NCI-H2081 (cell line): ENCODE results near the gene SLCO2B1.

ENCODE experiments used
- DNase-seq, 2 experiments: peaks; one replicate each; lab custom pipeline; 2025; lab: John Stamatoyannopoulos, UW

The SLCO2B1 gene

DNA sequence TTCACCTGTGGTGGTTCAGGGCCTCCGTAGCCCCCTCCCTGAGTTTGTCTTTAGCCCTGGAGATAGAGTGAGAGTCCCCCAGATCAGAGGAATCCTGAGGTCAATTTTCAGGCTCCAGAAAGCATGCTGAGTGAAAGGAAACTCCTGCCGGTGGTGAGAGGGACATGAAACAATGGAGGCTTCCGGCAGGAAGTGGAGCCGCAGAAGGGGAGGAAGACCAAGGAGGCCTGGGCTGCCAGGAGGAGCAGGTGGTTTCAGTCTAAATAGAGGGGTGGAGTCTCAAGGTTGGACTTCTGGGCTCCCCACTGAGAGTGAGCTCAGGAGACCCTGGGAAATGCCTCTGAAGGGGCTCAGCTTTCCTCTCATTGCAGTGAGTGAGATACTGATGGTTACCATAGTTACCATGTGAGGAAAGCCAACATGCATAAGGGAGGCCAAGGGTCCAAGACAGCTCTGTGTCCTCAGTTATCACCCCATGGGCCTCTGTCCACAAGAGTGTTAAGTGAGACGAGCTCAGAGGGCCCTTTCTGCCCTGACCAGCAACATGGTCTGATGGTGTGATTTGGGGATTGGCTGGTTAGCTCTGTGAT, 10.7 kb downstream of the SLCO2B1 start:
- no peak for DNase-seq

DNA sequence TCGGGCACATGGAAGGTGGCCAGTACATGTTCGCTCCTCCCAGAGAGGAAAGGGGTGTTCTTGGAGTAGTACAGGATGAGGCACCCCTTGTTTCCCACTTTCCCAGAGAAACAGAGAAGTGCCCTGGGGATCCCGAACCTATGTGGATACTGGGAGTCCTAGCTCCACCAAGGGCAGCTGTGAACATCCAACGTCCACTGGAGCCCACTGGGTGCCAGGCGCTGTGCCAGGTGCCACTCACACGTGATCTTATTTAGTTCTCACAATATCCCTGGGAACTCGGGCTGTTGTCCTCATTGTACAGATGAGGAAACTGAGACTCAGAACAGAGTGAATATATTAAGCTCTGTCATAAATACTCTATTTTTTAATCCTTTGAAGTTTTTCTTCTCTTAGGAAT, 12.0 kb downstream of the SLCO2B1 start:
- no peak for DNase-seq

DNA sequence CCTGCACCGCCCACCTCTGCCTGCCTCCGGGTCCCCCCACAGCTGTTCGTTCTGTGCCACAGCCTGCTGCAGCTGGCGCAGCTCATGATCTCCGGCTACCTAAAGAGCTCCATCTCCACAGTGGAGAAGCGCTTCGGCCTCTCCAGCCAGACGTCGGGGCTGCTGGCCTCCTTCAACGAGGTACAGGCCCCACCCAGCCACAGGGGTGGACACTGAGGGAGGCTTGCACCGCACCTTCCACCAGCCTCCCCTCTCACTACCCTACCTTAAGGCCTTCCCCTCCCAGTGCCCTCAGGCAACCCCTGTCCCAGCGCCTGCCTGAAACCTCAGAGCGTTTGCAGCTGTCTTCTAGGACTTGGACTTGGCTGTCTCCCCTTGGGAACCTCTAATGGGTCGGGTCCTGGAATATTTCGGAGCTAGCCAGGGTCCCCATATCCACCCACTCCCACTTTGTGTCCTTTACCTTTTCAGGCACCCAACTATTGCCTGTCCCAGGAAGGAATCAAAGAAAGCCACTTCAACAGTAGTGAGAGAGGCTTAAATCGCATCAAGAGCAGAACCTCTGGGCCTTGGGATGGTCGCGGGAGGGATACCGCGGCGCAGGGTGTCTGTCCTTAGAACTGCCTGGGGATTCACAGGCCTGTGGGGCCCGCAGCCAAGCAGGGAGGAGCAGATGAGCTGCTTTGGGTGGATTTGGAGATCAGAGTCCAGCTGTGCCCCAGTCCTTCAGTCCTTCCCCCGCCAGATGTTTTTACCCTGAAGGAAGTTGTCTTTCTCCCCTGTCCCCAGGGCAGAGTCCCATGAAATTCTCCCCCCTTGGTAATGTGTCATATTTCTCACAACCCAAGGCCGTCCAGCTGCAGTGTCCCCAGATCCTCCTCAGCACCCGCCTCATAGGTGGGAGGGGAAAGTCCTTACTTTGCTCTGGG, 13.3 kb downstream of the SLCO2B1 start:
- no peak for DNase-seq

- DNase-seq: no peak
Observed at GRCh38 chr11:75165721-75166120, 14.8 kb downstream of the SLCO2B1 start.

DNA sequence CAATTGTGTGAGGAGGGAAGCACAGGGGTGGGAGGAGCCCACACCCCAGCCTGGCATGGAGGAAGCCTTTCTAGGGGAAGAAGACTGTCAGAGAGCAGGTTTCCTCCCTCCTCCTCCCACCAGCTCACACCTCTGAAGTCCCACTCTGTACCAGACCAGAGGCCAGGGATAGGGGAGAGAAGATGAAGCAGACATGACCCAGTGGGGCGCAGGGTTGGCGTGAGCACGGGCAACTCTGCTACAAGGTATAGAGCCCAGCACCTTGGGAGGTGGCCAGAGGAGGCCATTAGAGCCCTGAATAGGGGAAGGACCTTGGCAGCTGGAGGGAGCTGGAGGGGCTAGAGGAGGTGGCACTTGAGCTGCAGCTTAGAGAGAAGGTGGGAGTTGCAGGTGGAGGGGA, 15.9 kb downstream of the SLCO2B1 start:
- DNase-seq: no peak

DNA sequence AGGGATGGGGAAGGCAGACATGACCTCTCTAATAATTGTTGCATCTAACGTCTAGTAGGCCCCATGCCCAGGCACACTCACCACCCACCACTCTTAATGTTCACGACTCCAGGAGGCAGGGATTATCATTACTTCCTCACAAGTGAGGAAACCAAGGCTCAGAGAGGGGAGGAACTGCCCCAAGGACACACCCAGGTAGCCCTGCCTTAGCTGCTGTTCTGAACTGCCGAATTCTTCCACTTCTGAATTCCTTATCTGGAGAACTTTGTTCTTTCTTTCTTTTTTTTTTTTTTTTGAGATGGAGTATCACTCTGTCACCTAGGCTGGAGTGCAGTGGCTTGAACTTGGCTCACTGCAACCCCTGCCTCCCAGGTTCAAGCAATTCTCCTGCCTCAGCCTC, 16.7 kb downstream of the SLCO2B1 start:
- no peak for DNase-seq

GRCh38 chr11:75169101-75169885, 18.4 kb downstream of the SLCO2B1 start:
- no peak for DNase-seq

DNA sequence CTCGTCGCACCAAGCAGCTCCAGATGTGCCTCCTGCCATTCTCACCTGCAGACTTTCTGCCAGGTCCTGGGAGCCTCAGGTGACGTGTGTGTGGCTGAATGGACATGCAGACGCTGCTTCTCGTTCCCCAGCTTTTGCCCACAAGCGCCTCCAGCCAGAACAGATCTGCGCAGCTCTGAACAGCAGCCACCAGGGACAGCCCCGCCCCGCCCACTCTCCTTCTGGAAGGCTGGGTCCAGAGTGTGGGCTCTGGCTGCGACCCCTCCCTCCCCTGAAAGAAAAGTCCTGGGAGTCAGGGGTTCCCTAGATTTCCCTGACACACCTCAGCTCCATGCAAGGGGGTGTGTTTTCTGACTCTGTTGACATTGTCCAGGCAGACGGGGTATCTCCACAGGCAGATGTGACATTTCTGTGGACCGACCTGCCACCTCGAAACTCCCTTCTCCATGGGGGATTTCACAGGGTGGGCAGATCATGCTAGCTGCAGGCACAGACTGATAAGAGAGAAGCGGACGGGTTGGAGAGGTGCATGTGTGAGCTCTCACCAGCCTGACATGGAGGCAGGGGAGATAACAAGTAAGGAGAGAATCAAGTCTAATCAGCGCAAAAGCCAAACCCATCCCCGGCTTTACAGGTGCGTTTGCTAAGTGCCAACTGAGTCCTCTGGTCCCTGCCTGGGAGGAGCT, 19.8 kb downstream of the SLCO2B1 start:
- DNase-seq: no peak

DNA sequence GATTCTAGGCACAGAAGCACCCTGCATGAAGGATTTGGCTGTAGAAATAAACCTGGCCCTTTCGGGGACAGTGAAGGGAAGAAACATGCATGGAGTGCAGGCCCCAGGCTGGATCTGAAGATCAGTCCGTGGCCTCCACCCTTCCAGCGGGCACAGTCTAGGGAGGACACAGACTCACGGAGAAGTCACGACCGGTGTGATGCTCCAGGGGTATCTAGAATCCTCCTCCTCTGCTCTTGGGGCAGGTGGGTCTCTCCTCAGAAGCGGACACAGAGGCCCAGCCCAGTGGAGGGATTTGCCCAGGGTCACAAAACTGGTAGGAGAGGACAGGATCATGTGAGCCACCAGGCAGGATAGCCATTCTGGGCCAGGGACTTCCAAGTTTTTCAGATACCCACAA, 22.4 kb downstream of the SLCO2B1 start:
- DNase-seq: no peak

DNA sequence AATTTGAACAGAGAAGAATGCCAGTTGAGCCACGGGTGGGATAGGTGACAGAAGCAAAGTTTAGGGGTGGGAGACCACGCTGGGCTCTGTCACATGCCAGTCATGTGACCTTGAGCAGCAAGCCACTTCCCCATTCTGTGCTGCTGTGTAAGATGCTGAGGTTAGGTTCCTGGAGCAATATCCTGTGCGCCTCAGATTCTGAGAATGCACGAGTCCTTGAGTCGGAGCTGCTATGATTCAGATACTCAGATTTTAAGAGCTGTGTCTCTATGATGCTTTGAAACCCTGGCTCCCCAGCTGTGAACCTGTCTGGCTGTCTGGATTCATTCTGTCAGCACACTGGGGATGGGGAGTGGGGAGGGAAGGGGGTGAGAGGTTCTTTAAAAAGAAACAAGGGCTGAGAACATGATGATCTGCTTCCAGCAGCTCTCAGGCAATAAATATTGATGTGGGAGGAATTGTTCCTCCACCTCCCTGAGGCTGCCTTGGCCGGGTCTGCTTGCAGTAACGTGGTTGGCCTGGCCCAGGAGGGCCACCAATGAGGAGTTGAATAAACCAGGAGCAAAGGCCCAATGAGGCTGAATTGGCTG, 24.0 kb downstream of the SLCO2B1 start:
- no peak for DNase-seq

DNA sequence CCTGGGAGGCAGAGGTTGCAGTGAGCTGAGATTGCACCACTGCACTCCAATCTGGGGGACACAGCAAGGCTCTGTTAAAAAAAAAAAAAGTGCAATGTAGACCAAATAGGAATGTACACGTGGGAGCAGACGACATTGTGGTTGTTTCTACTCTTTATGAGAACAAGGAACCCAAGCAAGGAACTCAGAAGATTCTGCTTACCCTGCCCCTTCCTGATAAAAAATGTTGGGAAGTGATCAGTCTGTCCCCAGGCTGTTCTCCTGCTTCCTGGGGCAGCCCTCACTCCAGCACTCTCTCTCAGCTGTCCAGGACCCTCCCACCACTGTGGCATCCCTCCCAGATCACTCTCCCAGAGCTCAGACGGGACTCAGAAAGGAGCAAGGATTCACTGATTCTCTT, 31.8 kb downstream of the SLCO2B1 start:
- no peak for DNase-seq

- DNase-seq: no peak
Observed at GRCh38 chr11:75184051-75184450, 33.1 kb downstream of the SLCO2B1 start.

DNA sequence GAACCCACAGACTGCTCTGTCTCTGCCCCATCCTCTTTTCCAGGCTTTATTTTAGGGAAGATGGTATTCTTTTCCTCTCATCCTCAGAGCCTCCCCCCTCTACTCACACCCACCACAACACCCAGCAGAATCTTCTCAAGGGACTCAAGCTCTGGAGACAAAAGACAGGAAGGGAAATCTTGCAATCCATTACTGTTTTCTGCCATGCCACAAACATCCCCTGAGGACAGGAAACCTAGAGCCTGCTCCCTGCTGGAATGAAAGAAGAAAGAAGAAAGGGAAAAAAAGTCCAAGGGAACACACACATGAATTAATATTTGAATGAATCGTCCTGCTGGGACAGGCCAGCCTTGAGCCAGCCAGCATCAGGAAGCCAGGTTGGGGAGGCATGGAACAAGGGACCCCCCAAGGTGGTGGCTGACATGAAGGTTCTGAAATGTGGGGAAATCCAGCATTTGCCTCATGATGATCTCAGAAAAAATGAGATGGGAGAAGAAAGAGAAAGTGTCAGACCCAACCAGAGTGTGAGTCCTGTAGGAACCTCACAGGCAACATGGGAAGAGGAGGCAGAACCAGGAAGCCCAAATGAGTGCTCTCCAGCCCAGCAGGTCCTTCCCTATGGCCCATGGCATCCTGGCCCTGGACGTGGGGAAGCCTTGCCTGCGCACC, 34.0 kb downstream of the SLCO2B1 start:
- no peak for DNase-seq

DNA sequence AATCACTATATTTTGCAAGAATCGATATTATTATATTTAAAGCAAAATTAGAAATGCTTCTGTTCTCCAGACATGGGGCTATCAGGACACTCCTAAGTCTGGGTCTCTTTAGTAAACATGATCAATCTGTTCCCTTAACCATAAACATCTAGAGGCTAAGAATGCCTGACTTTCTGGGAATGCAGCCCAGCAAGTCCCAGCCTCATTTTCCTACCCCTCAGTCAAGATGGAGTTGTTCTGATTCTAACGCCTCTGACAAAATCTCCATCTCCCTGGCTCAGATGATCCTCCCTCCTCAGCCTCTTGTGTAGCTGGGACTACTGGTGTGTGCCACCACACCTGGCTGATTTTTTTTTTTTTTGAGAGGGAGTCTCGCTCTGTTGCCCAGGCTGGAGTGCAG, 35.0 kb downstream of the SLCO2B1 start:
- no peak for DNase-seq

- DNase-seq: no peak
Observed at GRCh38 chr11:75186999-75187398, 36.1 kb downstream of the SLCO2B1 start.

DNA sequence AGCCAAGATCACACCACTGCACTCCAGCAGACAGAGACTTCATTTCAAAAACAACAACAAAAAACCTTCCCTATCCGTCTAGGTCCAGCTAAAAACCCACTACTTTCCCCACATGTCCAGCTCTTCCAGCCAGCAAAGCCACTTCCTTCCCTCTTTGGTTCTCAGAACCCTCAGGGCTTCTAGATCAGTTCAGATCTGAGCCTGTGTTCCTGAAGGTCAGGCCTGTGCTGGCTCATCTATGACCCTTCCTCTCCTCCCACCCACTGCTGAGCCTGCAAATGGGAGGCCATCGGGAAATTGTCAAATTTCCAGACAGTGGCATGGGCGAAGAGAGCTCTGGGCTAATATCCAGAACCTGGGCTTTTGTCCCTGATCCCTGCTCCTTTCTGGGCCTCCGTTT, 37.8 kb downstream of the SLCO2B1 start:
- no peak for DNase-seq

- DNase-seq: no peak
Observed at GRCh38 chr11:75189108-75189507, 38.2 kb downstream of the SLCO2B1 start.

GRCh38 chr11:75189911-75190310, 39.0 kb downstream of the SLCO2B1 start:
- no peak for DNase-seq

- no peak for DNase-seq
Observed at GRCh38 chr11:75190652-75191329, 39.9 kb downstream of the SLCO2B1 start.

DNA sequence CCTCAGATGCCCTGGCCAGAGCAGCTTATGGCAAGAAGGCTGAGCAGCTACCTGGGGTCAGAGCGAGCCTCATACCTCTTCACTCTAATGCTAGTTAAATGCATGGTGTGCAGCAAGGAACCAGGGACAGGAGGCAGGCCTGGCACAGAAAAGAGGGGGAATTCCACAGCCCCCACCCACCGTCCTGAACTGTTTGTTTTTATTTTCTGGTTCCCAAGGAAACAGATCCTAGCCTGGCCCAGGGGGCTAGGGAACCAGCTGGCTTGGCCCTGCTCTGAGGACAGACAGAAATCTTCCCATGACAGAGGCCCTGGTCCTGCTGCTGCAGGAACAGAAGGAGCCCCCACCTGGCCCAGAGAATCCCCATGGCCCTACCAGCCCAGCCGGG, 40.4 kb downstream of the SLCO2B1 start:
- DNase-seq: no peak

DNA sequence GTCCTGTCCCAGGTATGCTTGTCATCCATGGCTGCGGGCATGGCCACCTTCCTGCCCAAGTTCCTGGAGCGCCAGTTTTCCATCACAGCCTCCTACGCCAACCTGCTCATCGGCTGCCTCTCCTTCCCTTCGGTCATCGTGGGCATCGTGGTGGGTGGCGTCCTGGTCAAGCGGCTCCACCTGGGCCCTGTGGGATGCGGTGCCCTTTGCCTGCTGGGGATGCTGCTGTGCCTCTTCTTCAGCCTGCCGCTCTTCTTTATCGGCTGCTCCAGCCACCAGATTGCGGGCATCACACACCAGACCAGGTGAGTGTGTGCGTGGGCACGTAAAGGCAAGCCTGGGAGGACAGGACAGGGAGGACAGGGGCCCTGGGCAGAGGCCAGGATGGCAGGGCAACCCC, 42.4 kb downstream of the SLCO2B1 start:
- DNase-seq: no peak
